Thymus (tissue), 11 donors: Measurements from ENCODE around the gene CLN3. TPM values are rescaled to one million over a fixed set of nuclear protein-coding genes. Genes with fewer than 3 reads are reported as not detected.
"Not testable (repeated sequence)": the region's sequence is repeated elsewhere in the genome, so short reads cannot be mapped to it uniquely, and the experiment has no call there.

Source experiments
- DNase-seq, 9 donors: peaks; one replicate each; pipeline ENCODE4 v3.0.0-alpha.2; 2013; ENCODE audit warnings: low spot score in 9 of 9, low read depth in 6 of 9, missing footprints in 1 of 9
- H3K27ac ChIP-seq, 2 donors: one replicate each; pipeline ENCODE4 v1.5.1; 2013; ENCODE audit warnings: control low read depth in 1 of 2, low read depth in 1 of 2, low read length in 1 of 2, mild to moderate bottlenecking in 1 of 2, moderate library complexity in 1 of 2
- H3K27me3 ChIP-seq, 2 donors: one replicate each; pipeline ENCODE4 v1.5.1; 2013; ENCODE audit warnings: low read length in 1 of 2; ENCODE audit not compliant: control insufficient read depth in 2 of 2, insufficient read depth in 1 of 2
- H3K36me3 ChIP-seq, 2 donors: one replicate each; pipeline ENCODE4 v1.5.1; 2013; ENCODE audit warnings: low read length in 1 of 2, mild to moderate bottlenecking in 1 of 2, moderate library complexity in 1 of 2; ENCODE audit not compliant: control insufficient read depth in 2 of 2, insufficient read depth in 2 of 2
- H3K4me1 ChIP-seq, 2 donors: one replicate each; pipeline ENCODE4 v1.5.1; 2013; ENCODE audit warnings: low read length in 2 of 2; ENCODE audit not compliant: control insufficient read depth in 2 of 2, insufficient read depth in 2 of 2
- H3K4me3 ChIP-seq, 2 donors: one replicate each; pipeline ENCODE4 v1.5.1; 2013; ENCODE audit warnings: low read length in 2 of 2, control low read depth in 1 of 2, mild to moderate bottlenecking in 1 of 2
- H3K9me3 ChIP-seq, 2 donors: one replicate each; pipeline ENCODE4 v1.5.1; 2013; ENCODE audit warnings: low read length in 1 of 2, mild to moderate bottlenecking in 1 of 2; ENCODE audit not compliant: control insufficient read depth in 2 of 2, insufficient read depth in 1 of 2
- WGBS: extraction: QIAGEN DNeasy Blood & Tissue Kit; methylation state at CpG from one replicate; pipeline ENCODE4 v1.1.7; 2013; 5-methylcytosine and 5-hydroxymethylcytosine counted together
- polyA plus RNA-seq: library from polyadenylated mRNA; stranded (reverse); fragments of 200-250 nt; gene quantifications from one replicate; pipeline ENCODE4 v1.2.3, GENCODE V29; 2013
- total RNA-seq: library from RNA; stranded (reverse); fragments of 120-200 nt; gene quantifications from one replicate; pipeline ENCODE4 v1.2.4, GENCODE V29; 2013
- donor health status: healthy.

The CLN3 gene
- total and polyA plus RNA-seq, 2 donors = 6.8 to 33.4 TPM

DNA sequence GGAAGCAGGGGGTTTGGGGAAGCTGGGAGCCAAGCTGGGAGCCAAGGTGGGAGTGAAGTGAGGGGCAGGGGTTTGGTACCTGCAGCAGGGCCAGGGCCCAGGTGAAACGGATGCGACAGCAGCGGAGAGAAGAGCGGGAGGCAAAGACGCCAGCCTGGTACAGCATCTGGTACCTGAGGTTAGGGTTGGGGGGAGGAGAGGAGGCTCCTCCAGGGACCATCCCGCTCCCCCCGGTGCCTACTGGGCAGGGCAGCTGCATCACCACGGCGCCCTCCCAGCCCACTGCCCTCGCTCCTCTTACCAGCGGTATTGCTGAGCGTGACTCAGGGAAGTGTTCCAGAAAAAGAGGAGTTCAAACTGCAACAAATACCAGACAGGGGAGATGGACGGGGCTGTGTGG lies 9.8 kb downstream of the CLN3 start:
- peaks cover 52 to 68% of the 10 kb centered on the region in 2 donors for H3K36me3 ChIP-seq
- no peak for DNase-seq
- H3K4me3 ChIP-seq = no peak overlapping the region

GRCh38 chr16:28478506-28479180 lies 13.2 kb downstream of the CLN3 start:
- no peaks in the 10 kb centered on the region for H3K9me3 ChIP-seq
- no peak for DNase-seq
- no peak overlapping the region for H3K27ac ChIP-seq
- no peak overlapping the region for H3K4me3 ChIP-seq
- H3K36me3 ChIP-seq = peaks cover 56 to 73% of the 10 kb centered on the region in 2 donors
- no peaks in the 10 kb centered on the region for H3K27me3 ChIP-seq
- no peaks in the 10 kb centered on the region for H3K4me1 ChIP-seq
- 97% methylated on average over 16 of the region's 16 CpGs for WGBS

More for the DNA sequence above, 9.8 kb downstream of the CLN3 start:
- no peaks in the 10 kb centered on the region for H3K27me3 ChIP-seq
- H3K9me3 ChIP-seq = no peaks in the 10 kb centered on the region
- WGBS = 98% methylated on average over 13 of the region's 13 CpGs
- H3K4me1 ChIP-seq = no peaks in the 10 kb centered on the region
- no peak overlapping the region for H3K27ac ChIP-seq

DNA sequence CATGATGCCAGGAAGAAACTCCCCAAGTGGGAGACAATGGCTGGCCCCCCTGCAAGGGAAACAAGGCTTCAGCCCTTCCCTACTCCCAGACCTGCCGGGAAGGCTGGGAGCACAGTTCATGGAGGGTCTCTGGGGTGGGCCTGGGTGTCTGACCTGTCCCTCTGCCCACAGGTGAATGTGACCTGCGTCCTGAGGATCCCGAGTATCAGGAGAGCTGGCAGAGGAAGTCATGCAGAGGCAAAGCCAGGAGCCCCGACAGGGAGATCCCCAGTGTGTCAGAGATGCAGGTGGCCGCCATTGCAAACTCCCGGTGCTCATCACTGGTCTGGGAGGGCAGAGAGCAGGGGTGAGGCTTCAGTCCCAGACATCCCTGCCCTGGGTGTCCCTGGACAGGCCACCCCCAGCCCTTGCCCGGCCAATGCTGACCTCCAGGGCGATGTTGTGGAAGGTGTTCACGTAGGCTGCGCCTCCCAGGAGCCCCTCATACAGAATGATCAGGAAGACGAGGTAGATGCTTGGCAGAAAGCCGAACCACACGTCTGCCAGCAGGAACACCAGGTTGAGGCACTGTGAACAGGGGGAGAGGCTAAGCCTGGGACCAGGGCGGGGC lies 14.5 kb downstream of the CLN3 start:
- Histone ChIP-seq H3K27me3 (no peaks in the 10 kb centered on the region), H3K4me3 (no peak overlapping the region), H3K36me3 (peaks cover 51 to 64% of the 10 kb centered on the region in 2 donors), H3K27ac (no peak overlapping the region), H3K4me1 (no peaks in the 10 kb centered on the region), H3K9me3 (no peaks in the 10 kb centered on the region)
- DNase-seq = no peak
- 98% methylated on average over 14 of the region's 14 CpGs for WGBS

DNA sequence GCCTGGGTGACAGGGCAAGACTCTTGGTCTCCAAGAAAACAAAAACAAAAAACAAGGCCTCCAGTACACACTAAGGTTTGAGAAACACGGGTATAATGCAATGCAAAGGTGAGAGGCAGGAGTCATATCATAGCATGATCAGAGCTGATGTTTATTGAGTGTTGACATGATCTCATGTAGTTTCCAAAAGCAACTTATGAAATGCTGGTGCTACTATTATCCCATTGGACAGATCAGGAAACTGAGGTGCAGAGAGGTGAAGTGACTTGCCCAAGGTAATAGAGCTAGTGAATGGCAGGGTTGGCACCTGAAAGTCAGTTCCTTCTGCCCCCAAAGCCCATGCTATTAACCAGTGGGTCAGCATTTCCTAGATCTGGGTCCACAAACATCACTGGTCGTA lies 16.7 kb downstream of the CLN3 start:
- DNase-seq = no peak
- Histone ChIP-seq H3K9me3 (no peaks in the 10 kb centered on the region), H3K27me3 (no peaks in the 10 kb centered on the region), H3K36me3 (peaks cover 34 to 47% of the 10 kb centered on the region in 2 donors), H3K4me1 (no peaks in the 10 kb centered on the region), H3K4me3 (no peak overlapping the region), H3K27ac (no peak overlapping the region)
- WGBS = 98% methylated on average over 2 of the region's 2 CpGs

DNA sequence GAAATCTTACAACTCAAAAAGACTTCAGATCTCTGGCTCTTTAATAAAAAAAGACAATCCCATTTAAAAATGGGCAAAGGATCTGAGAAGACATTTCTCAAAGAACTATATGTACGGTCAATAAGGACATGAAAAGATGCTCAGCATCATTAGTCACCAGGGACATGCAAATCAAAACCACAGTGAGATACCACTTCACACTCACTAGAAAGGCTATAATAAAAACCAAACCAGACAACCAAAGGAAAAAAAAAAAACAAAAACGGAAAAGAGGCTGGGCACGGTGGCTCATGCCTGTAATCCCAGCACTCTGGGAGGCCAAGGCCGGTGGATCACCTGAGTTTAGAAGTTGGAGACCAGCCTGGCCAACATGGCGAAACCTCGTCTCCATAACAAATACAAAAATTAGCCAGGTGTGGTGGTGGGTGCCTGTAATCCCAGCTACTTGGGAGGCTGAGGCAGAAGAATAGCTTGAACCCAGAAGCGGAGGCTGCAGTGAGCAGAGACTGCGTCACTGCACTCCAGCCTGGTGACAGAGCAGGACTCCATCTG lies 18.1 kb downstream of the CLN3 start:
- no peak overlapping the region for H3K4me3 ChIP-seq
- DNase-seq = no peak
- H3K9me3 ChIP-seq = no peaks in the 10 kb centered on the region
- no peak overlapping the region for H3K27ac ChIP-seq
- no peaks in the 10 kb centered on the region for H3K27me3 ChIP-seq
- 99% methylated on average over 8 of the region's 8 CpGs for WGBS
- no peaks in the 10 kb centered on the region for H3K4me1 ChIP-seq
- H3K36me3 ChIP-seq = peaks cover 25 to 40% of the 10 kb centered on the region in 2 donors

DNA sequence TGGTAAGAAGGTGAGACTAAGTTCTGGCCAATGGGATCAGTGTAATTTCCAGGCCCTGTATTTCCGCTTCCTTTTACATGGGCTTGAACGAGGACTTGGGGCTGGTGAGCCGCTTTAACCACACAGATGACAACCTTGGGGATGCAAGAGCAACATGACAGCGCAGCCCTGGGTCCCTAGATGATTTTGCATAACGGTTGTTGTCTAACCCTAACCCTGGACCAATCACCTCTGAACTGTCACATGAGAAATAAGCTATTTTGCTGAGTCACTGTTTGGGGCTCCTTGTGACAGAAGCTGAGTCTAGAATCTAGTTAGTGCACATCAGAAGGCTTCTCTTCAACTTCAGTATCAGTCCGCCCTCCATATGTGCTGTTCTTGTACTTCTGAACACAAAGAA lies 44.8 kb downstream of the CLN3 start:
- WGBS = no CpG with 5 or more reads among the region's 6 CpGs
- not testable (repeated sequence) for H3K36me3 ChIP-seq

GRCh38 chr16:28446388-28446787 lies 45.5 kb downstream of the CLN3 start:
- WGBS = no CpG with 5 or more reads among the region's 4 CpGs
- not testable (repeated sequence) for H3K36me3 ChIP-seq, H3K27me3 ChIP-seq, DNase-seq, H3K4me3 ChIP-seq, H3K4me1 ChIP-seq, H3K9me3 ChIP-seq, H3K27ac ChIP-seq

More for the DNA sequence above, 44.8 kb downstream of the CLN3 start:
- not testable (repeated sequence) for DNase-seq, H3K9me3 ChIP-seq, H3K4me3 ChIP-seq, H3K27ac ChIP-seq, H3K4me1 ChIP-seq, H3K27me3 ChIP-seq

GRCh38 chr16:28443943-28444342 lies 47.9 kb downstream of the CLN3 start:
- not testable (repeated sequence) for H3K4me1 ChIP-seq, H3K9me3 ChIP-seq, H3K27ac ChIP-seq, H3K27me3 ChIP-seq, H3K4me3 ChIP-seq, H3K36me3 ChIP-seq, DNase-seq
- 95% methylated on average over 3 of the region's 6 CpGs for WGBS

- WGBS = 87% methylated on average over 3 of the region's 6 CpGs
Measured at GRCh38 chr16:28438899-28439298, 53.0 kb downstream of the CLN3 start.

More at GRCh38 chr16:28438899-28439298, 53.0 kb downstream of the CLN3 start:
- DNase-seq, H3K9me3 ChIP-seq, H3K27me3 ChIP-seq, H3K27ac ChIP-seq, H3K36me3 ChIP-seq, H3K4me3 ChIP-seq, H3K4me1 ChIP-seq: not testable (repeated sequence)
